ENCODE data around the gene AVPR1A. TPM values are rescaled to one million over a fixed set of nuclear protein-coding genes. Genes with fewer than 3 reads are reported as not detected.

AVPR1A gene
- total RNA-seq, 2 experiments from 2014 or later = not detected

GRCh38 chr12:63163541-63163940, 12.5 kb upstream of the AVPR1A start:
- Histone ChIP-seq H3K9me3 (ENCODE audit: low read length) (no peaks in the 10 kb centered on the region), H3K9me2 (ENCODE audit: insufficient read depth, low read length) (no peaks in the 10 kb centered on the region), H3K36me3 (ENCODE audit: insufficient read depth, low read length) (no peaks in the 10 kb centered on the region), H4K20me1 (ENCODE audit: insufficient read depth, low read length) (no peaks in the 10 kb centered on the region), H3K79me2 (ENCODE audit: insufficient read depth, low read depth, low read length) (no peaks in the 10 kb centered on the region), H3K4me3 (ENCODE audit: low read depth, low read length, poor library complexity, severe bottlenecking) (no peak overlapping the region), H3K4me2 (ENCODE audit: low read length) (no peak overlapping the region), H3K4me1 (ENCODE audit: insufficient read depth, low read length, poor library complexity, severe bottlenecking) (no peaks in the 10 kb centered on the region), H2AFZ (ENCODE audit: low read length) (no peak overlapping the region), H3K27ac (ENCODE audit: low read depth, low read length, poor library complexity, severe bottlenecking) (no peak overlapping the region)
- intact Hi-C loops (cut with micrococcal nuclease; ENCODE audit: unreplicated experiment) = no loop called here
- no TSS peak for BruUV-seq (replicated peaks)
- POLR2A ChIA-PET = no interaction called here
- CTCF ChIA-PET (ENCODE audit: unreplicated experiment) = no interaction called here
- TF ChIP-seq CTCF (conservative IDR thresholded peaks at IDR 0.05; ENCODE audit: low read length) (no peak), EZH2phosphoT487 (IDR thresholded peaks at IDR 0.05; ENCODE audit: borderline replicate concordance, low read depth, low read length) (no peak)
- DNase-seq (ENCODE audit: low spot score) = no peak

- ChIA-PET POLR2A (interaction anchor here (0.6 kb wide), 1 partner anchor 1185 kb away, joined by 3 read pairs; no protein-coding TSS in a partner anchor), CTCF (ENCODE audit: unreplicated experiment) (no interaction called here)
- Histone ChIP-seq H3K4me3 (ENCODE audit: low read depth, low read length, poor library complexity, severe bottlenecking) (no peak overlapping the region), H2AFZ (ENCODE audit: low read length) (no peak overlapping the region), H3K36me3 (ENCODE audit: insufficient read depth, low read length) (no peaks in the 10 kb centered on the region), H3K9me2 (ENCODE audit: insufficient read depth, low read length) (no peaks in the 10 kb centered on the region), H4K20me1 (ENCODE audit: insufficient read depth, low read length) (no peaks in the 10 kb centered on the region), H3K9me3 (ENCODE audit: low read length) (no peaks in the 10 kb centered on the region), H3K4me2 (ENCODE audit: low read length) (no peak overlapping the region), H3K27ac (ENCODE audit: low read depth, low read length, poor library complexity, severe bottlenecking) (no peak overlapping the region), H3K4me1 (ENCODE audit: insufficient read depth, low read length, poor library complexity, severe bottlenecking) (no peaks in the 10 kb centered on the region), H3K79me2 (ENCODE audit: insufficient read depth, low read depth, low read length) (no peaks in the 10 kb centered on the region)
- TF ChIP-seq EZH2phosphoT487 (IDR thresholded peaks at IDR 0.05; ENCODE audit: borderline replicate concordance, low read depth, low read length) = no peak
- TF ChIP-seq CTCF (conservative IDR thresholded peaks at IDR 0.05; ENCODE audit: low read length) = no peak
- intact Hi-C loops (cut with micrococcal nuclease; ENCODE audit: unreplicated experiment) = no loop called here
- BruUV-seq (replicated peaks) = no TSS peak
- DNase-seq (ENCODE audit: low spot score) = no peak
Observed at GRCh38 chr12:63155375-63155774, 4.4 kb upstream of the AVPR1A start.

GRCh38 chr12:63154560-63154959, 3.6 kb upstream of the AVPR1A start:
- H4K20me1 ChIP-seq (ENCODE audit: insufficient read depth, low read length) = no peaks in the 10 kb centered on the region
- POLR2A ChIA-PET = no interaction called here
- no peak overlapping the region for H3K4me3 ChIP-seq (ENCODE audit: low read depth, low read length, poor library complexity, severe bottlenecking)
- no peak for TF ChIP-seq CTCF (conservative IDR thresholded peaks at IDR 0.05; ENCODE audit: low read length)
- no peak for TF ChIP-seq EZH2phosphoT487 (IDR thresholded peaks at IDR 0.05; ENCODE audit: borderline replicate concordance, low read depth, low read length)
- H3K27ac ChIP-seq (ENCODE audit: low read depth, low read length, poor library complexity, severe bottlenecking) = no peak overlapping the region
- H3K9me3 ChIP-seq (ENCODE audit: low read length) = no peaks in the 10 kb centered on the region
- H3K9me2 ChIP-seq (ENCODE audit: insufficient read depth, low read length) = no peaks in the 10 kb centered on the region
- H3K4me1 ChIP-seq (ENCODE audit: insufficient read depth, low read length, poor library complexity, severe bottlenecking) = no peaks in the 10 kb centered on the region
- BruUV-seq (replicated peaks) = no TSS peak
- no peaks in the 10 kb centered on the region for H3K36me3 ChIP-seq (ENCODE audit: insufficient read depth, low read length)
- intact Hi-C loops (cut with micrococcal nuclease; ENCODE audit: unreplicated experiment) = no loop called here
- no peak for DNase-seq (ENCODE audit: low spot score)
- CTCF ChIA-PET (ENCODE audit: unreplicated experiment) = no interaction called here
- no peak overlapping the region for H3K4me2 ChIP-seq (ENCODE audit: low read length)
- no peak overlapping the region for H2AFZ ChIP-seq (ENCODE audit: low read length)
- H3K79me2 ChIP-seq (ENCODE audit: insufficient read depth, low read depth, low read length) = no peaks in the 10 kb centered on the region

All from OCI-LY7 (cell line).